HCT116 (cell line): ENCODE measurements around the gene SCNN1B. TPM values are rescaled to one million over a fixed set of nuclear protein-coding genes. Genes with fewer than 3 reads are reported as not detected.
"Not testable (repeated sequence)": the region's sequence is repeated elsewhere in the genome, so short reads cannot be mapped to it uniquely, and the experiment has no call there.

ENCODE experiments used
- ATAC-seq: fragments of 200-7000 bp; cut with Tn5 transposase; 2 replicates; pipeline ENCODE4 v1.9.1; 2020; ENCODE audit warnings: mild to moderate bottlenecking, moderate library complexity
- BruUV-seq: library from RNA; stranded (reverse); fragments of 400-500 nt; replicated peaks from 2 replicates; lab custom pipeline; 2021; lab: Mats Ljungman, UMichigan
- CTCF ChIA-PET: fragments of 300-600 bp; sonication (Branson Sonifier 250); formaldehyde crosslinking; loops from one replicate; lab custom pipeline; 2021; ENCODE audit warnings: antibody characterized with exemption; lab: Charles Lee
- POLR2A ChIA-PET: fragments of 300-600, 350-600 bp; sonication (Branson Sonifier 250); formaldehyde crosslinking; loops from one replicate; lab custom pipeline; 2021; ENCODE audit warnings: antibody characterized with exemption; lab: Charles Lee
- RAD21 ChIA-PET, 2 experiments: fragments of 300-600 bp; sonication (Branson Sonifier 250); formaldehyde crosslinking; loops; one replicate each; lab custom pipeline; 2023; ENCODE audit warnings: low total read pairs in 2 of 2; ENCODE audit not compliant: uncharacterized antibody in 2 of 2, unreplicated experiment in 2 of 2, low non-redundant PET in 1 of 2; lab: Charles Lee
- DNase-seq: peaks from one replicate; pipeline ENCODE4 v3.0.0-alpha.2; 2010; ENCODE audit warnings: low read depth, low spot score
- H2AFZ ChIP-seq: fragments of 200-600 bp; shearing (Covaris generic), sonication (generic); 2 replicates; pipeline ENCODE4 v1.6.1; 2017; ENCODE audit warnings: low read depth, mixed run types, mixed read lengths, antibody characterized with exemption, low read length; ENCODE audit not compliant: poor library complexity, severe bottlenecking
- H3K27ac ChIP-seq: 2 replicates; pipeline ENCODE4 v1.5.1; 2012; ENCODE audit warnings: low read depth, low read length
- H3K27me3 ChIP-seq: fragments of 200-600 bp; sonication (generic); 2 replicates; pipeline ENCODE4 v1.6.1; 2016; ENCODE audit warnings: mixed run types, low read length, mixed read lengths; ENCODE audit not compliant: insufficient read depth
- H3K36me3 ChIP-seq, 2 experiments: fragments of 200-500 bp in 1 of 2; fragments of 200-600 bp in 1 of 2; sonication (Bioruptor generic) in 1 of 2; sonication (generic) in 1 of 2; 2 replicates each; pipeline versions ENCODE4 v1.5.1 to v1.6.1; 2014 to 2016; ENCODE audit warnings: low read length in 2 of 2, inconsistent platforms in 1 of 2, mixed read lengths in 1 of 2, mixed run types in 1 of 2; ENCODE audit not compliant: insufficient read depth in 2 of 2, control insufficient read depth in 1 of 2
- H3K4me1 ChIP-seq, 2 experiments: fragments of 200-600 bp in 1 of 2; sonication (generic) in 1 of 2; 2 replicates each; pipeline versions ENCODE4 v1.5.1 to v1.6.1; 2012 to 2017; ENCODE audit warnings: low read length in 2 of 2, inconsistent platforms in 1 of 2, mild to moderate bottlenecking in 1 of 2, mixed read lengths in 1 of 2, mixed run types in 1 of 2, moderate library complexity in 1 of 2; ENCODE audit not compliant: insufficient read depth in 2 of 2, control insufficient read depth in 1 of 2
- H3K4me2 ChIP-seq: fragments of 200-600 bp; sonication (generic); 2 replicates; pipeline ENCODE4 v1.6.1; 2017; ENCODE audit warnings: mixed run types, low read length, mixed read lengths
- H3K4me3 ChIP-seq, 2 experiments: fragments of 200-600 bp in 1 of 2; sonication (generic) in 1 of 2; replicated peaks in 1 of 2; 2 replicates each; pipeline ENCODE4 v1.5.1; 2011 to 2016; ENCODE audit warnings: low read length in 2 of 2, control low read depth in 1 of 2, low read depth in 1 of 2, mild to moderate bottlenecking in 1 of 2, mixed read lengths in 1 of 2, mixed run types in 1 of 2
- H3K79me2 ChIP-seq: fragments of 200-600 bp; sonication (generic); 2 replicates; pipeline ENCODE4 v1.6.1; 2017; ENCODE audit warnings: mild to moderate bottlenecking, mixed run types, low read length, moderate library complexity, mixed read lengths; ENCODE audit not compliant: insufficient read depth
- H3K9ac ChIP-seq: fragments of 200-600 bp; sonication (generic); 2 replicates; pipeline ENCODE4 v1.6.1; 2016; ENCODE audit warnings: low read length, mixed read lengths
- H3K9me2 ChIP-seq: fragments of 200-600 bp; sonication (generic), shearing (Covaris generic); 2 replicates; pipeline ENCODE4 v1.6.1; 2017; ENCODE audit warnings: mixed run types, mild to moderate bottlenecking, moderate library complexity; ENCODE audit not compliant: insufficient read depth
- H3K9me3 ChIP-seq, 2 experiments: fragments of 200-500 bp in 1 of 2; fragments of 200-600 bp in 1 of 2; sonication (Bioruptor generic) in 1 of 2; sonication (generic) in 1 of 2; 2 replicates each; pipeline ENCODE4 v1.6.1; 2014 to 2017; ENCODE audit warnings: low read length in 2 of 2, mixed read lengths in 2 of 2, inconsistent platforms in 1 of 2, low read depth in 1 of 2, mild to moderate bottlenecking in 1 of 2, mixed run types in 1 of 2, moderate library complexity in 1 of 2; ENCODE audit not compliant: control insufficient read depth in 1 of 2, insufficient read depth in 1 of 2
- H4K20me1 ChIP-seq: fragments of 200-600 bp; sonication (generic), shearing (Covaris generic); 2 replicates; pipeline ENCODE4 v1.6.1; 2017; ENCODE audit warnings: mixed run types, mild to moderate bottlenecking, moderate library complexity; ENCODE audit not compliant: insufficient read depth
- CBX3 ChIP-seq: IDR thresholded peaks from 2 replicates; pipeline ENCODE4 v1.6.1; 2012; ENCODE audit warnings: low read depth
- CEBPB ChIP-seq: IDR thresholded peaks from 2 replicates; pipeline ENCODE4 v1.6.1; 2012; ENCODE audit warnings: low read depth
- EGR1 ChIP-seq: IDR thresholded peaks from 2 replicates; pipeline ENCODE4 v1.6.1; 2012; ENCODE audit warnings: low read depth
- ELF1 ChIP-seq: IDR thresholded peaks from 2 replicates; pipeline ENCODE4 v1.6.1; 2012; ENCODE audit warnings: low read depth, borderline replicate concordance
- EZH2 ChIP-seq: fragments of 200-600 bp; sonication (generic); IDR thresholded peaks from 2 replicates; pipeline ENCODE4 v1.6.1; 2017; ENCODE audit warnings: antibody characterized with exemption, mixed run types
- EZH2phosphoT487 ChIP-seq: fragments of 200-600 bp; IDR thresholded peaks from 2 replicates; pipeline ENCODE4 v1.6.1; 2018; ENCODE audit warnings: antibody characterized with exemption, borderline replicate concordance
- FOSL1 ChIP-seq: IDR thresholded peaks from 2 replicates; pipeline ENCODE4 v1.6.1; 2012; ENCODE audit warnings: low read depth
- JUND ChIP-seq: IDR thresholded peaks from 2 replicates; pipeline ENCODE4 v1.6.1; 2012
- POLR2A ChIP-seq: IDR thresholded peaks from 2 replicates; pipeline ENCODE4 v1.7.0; 2011; ENCODE audit warnings: borderline replicate concordance; ENCODE audit not compliant: insufficient read depth, insufficient read length; ENCODE audit errors: extremely low read depth
- POLR2AphosphoS5 ChIP-seq: IDR thresholded peaks from 2 replicates; pipeline ENCODE4 v1.6.1; 2011; ENCODE audit warnings: mild to moderate bottlenecking, low read depth, low read length, moderate library complexity
- SP1 ChIP-seq: IDR thresholded peaks from 2 replicates; pipeline ENCODE4 v1.6.1; 2012; ENCODE audit warnings: low read depth
- TCF7L2 ChIP-seq: IDR thresholded peaks from 2 replicates; pipeline ENCODE4 v1.7.0; 2011; ENCODE audit warnings: borderline replicate concordance, inconsistent platforms; ENCODE audit not compliant: insufficient read depth, insufficient read length; ENCODE audit errors: extremely low read depth
- YY1 ChIP-seq: IDR thresholded peaks from 2 replicates; pipeline ENCODE4 v1.6.1; 2011; ENCODE audit warnings: low read length, low read depth, moderate library complexity, mild to moderate bottlenecking; ENCODE audit not compliant: insufficient replicate concordance; ENCODE audit errors: extremely low read depth
- ZFX ChIP-seq: fragments of 450-650 bp; IDR thresholded peaks from 2 replicates; pipeline ENCODE4 v1.6.1; 2017
- ZNF274 ChIP-seq: fragments of 200-500 bp; sonication (Bioruptor generic); IDR thresholded peaks from 2 replicates; pipeline ENCODE4 v1.6.1; 2014; ENCODE audit warnings: mild to moderate bottlenecking, low read depth, low read length, inconsistent platforms
- intact Hi-C: fragments of 100-400 bp; cut with micrococcal nuclease; formaldehyde crosslinking; loops from 2 replicates; pipeline ENCODE4 v1.10.0; 2022
- total RNA-seq: library from RNA; stranded (reverse); gene quantifications from one replicate; pipeline ENCODE4 v1.2.1, GENCODE V29; 2021; ENCODE audit not compliant: unreplicated experiment
- TF ChIP-seq, protein P1 (sequence below): IDR thresholded peaks from 2 replicates; pipeline ENCODE4 v1.6.1; 2012; ENCODE audit warnings: low read depth
- TF ChIP-seq, protein P2 (sequence below): IDR thresholded peaks from 2 replicates; pipeline ENCODE4 v1.6.1; 2011; ENCODE audit warnings: mild to moderate bottlenecking, low read length, moderate library complexity; ENCODE audit not compliant: insufficient replicate concordance; ENCODE audit errors: extremely low read depth
- TF ChIP-seq, protein P3 (sequence below): IDR thresholded peaks from 2 replicates; pipeline ENCODE4 v1.6.1; 2012

Gene SCNN1B
- total RNA-seq, 1 experiment from 2014 or later, result 0.37 TPM

DNA sequence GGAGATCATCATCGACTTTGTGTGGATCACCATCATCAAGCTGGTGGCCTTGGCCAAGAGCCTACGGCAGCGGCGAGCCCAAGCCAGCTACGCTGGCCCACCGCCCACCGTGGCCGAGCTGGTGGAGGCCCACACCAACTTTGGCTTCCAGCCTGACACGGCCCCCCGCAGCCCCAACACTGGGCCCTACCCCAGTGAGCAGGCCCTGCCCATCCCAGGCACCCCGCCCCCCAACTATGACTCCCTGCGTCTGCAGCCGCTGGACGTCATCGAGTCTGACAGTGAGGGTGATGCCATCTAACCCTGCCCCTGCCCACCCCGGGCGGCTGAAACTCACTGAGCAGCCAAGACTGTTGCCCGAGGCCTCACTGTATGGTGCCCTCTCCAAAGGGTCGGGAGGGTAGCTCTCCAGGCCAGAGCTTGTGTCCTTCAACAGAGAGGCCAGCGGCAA, 78.4 kb downstream of the SCNN1B start:
- RAD21 ChIA-PET, result no interaction called here
- TF ChIP-seq CEBPB (no peak), ZNF274 (no peak), FOSL1 (no peak), EZH2 (no peak), SP1 (no peak), POLR2A (no peak), ELF1 (no peak), EZH2phosphoT487 (no peak), EGR1 (no peak), POLR2AphosphoS5 (no peak), YY1 (no peak), CBX3 (no peak), TCF7L2 (no peak), ZFX (no peak), JUND (no peak)
- TF ChIP-seq, protein P1, sequence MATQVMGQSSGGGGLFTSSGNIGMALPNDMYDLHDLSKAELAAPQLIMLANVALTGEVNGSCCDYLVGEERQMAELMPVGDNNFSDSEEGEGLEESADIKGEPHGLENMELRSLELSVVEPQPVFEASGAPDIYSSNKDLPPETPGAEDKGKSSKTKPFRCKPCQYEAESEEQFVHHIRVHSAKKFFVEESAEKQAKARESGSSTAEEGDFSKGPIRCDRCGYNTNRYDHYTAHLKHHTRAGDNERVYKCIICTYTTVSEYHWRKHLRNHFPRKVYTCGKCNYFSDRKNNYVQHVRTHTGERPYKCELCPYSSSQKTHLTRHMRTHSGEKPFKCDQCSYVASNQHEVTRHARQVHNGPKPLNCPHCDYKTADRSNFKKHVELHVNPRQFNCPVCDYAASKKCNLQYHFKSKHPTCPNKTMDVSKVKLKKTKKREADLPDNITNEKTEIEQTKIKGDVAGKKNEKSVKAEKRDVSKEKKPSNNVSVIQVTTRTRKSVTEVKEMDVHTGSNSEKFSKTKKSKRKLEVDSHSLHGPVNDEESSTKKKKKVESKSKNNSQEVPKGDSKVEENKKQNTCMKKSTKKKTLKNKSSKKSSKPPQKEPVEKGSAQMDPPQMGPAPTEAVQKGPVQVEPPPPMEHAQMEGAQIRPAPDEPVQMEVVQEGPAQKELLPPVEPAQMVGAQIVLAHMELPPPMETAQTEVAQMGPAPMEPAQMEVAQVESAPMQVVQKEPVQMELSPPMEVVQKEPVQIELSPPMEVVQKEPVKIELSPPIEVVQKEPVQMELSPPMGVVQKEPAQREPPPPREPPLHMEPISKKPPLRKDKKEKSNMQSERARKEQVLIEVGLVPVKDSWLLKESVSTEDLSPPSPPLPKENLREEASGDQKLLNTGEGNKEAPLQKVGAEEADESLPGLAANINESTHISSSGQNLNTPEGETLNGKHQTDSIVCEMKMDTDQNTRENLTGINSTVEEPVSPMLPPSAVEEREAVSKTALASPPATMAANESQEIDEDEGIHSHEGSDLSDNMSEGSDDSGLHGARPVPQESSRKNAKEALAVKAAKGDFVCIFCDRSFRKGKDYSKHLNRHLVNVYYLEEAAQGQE, result no peak
- TF ChIP-seq, protein P2, sequence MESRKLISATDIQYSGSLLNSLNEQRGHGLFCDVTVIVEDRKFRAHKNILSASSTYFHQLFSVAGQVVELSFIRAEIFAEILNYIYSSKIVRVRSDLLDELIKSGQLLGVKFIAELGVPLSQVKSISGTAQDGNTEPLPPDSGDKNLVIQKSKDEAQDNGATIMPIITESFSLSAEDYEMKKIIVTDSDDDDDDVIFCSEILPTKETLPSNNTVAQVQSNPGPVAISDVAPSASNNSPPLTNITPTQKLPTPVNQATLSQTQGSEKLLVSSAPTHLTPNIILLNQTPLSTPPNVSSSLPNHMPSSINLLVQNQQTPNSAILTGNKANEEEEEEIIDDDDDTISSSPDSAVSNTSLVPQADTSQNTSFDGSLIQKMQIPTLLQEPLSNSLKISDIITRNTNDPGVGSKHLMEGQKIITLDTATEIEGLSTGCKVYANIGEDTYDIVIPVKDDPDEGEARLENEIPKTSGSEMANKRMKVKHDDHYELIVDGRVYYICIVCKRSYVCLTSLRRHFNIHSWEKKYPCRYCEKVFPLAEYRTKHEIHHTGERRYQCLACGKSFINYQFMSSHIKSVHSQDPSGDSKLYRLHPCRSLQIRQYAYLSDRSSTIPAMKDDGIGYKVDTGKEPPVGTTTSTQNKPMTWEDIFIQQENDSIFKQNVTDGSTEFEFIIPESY, result no peak
- TF ChIP-seq, protein P3, sequence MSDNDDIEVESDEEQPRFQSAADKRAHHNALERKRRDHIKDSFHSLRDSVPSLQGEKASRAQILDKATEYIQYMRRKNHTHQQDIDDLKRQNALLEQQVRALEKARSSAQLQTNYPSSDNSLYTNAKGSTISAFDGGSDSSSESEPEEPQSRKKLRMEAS, result no peak
- H4K20me1 ChIP-seq, result no peaks in the 10 kb centered on the region
- POLR2A ChIA-PET, result no interaction called here
- BruUV-seq, result no TSS peak
- intact Hi-C loops, result no loop called here
- DNase-seq (no peak), ATAC-seq (no peak)
- CTCF ChIA-PET, result no interaction called here
- no peaks in the 10 kb centered on the region for H3K9me3 ChIP-seq
- H3K79me2 ChIP-seq, result no peaks in the 10 kb centered on the region
- H3K4me2 ChIP-seq, result no peak overlapping the region
- no peak overlapping the region for H3K9ac ChIP-seq
- no peaks in the 10 kb centered on the region for H3K9me2 ChIP-seq
- H3K27me3 ChIP-seq, result no peaks in the 10 kb centered on the region
- no peak overlapping the region for H3K4me3 ChIP-seq
- no peaks in the 10 kb centered on the region for H3K36me3 ChIP-seq
- H2AFZ ChIP-seq, result no peak overlapping the region
- no peaks in the 10 kb centered on the region for H3K4me1 ChIP-seq
- H3K27ac ChIP-seq, result no peak overlapping the region

DNA sequence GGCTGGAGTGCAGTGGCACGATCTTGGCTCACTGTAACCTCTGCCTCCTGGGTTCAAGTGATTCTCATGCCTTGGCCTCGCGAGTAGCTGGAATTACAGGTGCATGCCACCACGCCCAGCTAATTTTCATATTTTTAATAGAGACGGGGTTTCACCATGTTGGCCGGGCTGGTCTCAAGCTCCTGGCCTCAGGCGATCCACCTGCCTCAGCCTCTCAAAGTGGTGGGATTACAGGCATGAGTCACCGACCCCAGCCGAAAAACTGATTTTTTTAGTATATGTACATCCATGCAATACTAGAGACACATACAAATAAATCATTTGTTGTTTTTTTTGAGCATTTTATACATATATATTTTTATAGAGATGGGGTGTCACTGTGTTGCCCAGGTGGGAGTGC, 79.6 kb downstream of the SCNN1B start:
- H4K20me1 ChIP-seq, H3K9me2 ChIP-seq, H3K9me3 ChIP-seq, RAD21 ChIA-PET, H3K9ac ChIP-seq, H3K27me3 ChIP-seq, intact Hi-C loops, H2AFZ ChIP-seq, CTCF ChIA-PET, BruUV-seq, POLR2A ChIA-PET, H3K4me3 ChIP-seq, H3K4me2 ChIP-seq, H3K4me1 ChIP-seq, DNase-seq, H3K36me3 ChIP-seq, H3K27ac ChIP-seq, H3K79me2 ChIP-seq, ATAC-seq: not testable (repeated sequence)
